Measurements from ENCODE around the gene OXNAD1. TPM values are rescaled to one million over a fixed set of nuclear protein-coding genes. Genes with fewer than 3 reads are reported as not detected.

The OXNAD1 gene
- total RNA-seq, 4 donors from 2014 or later = 8.0 to 17.2 (median 15.4) TPM

GRCh38 chr3:16260046-16260445 is 5.0 kb upstream of the OXNAD1 start:
- Histone ChIP-seq H3K27ac (no peak overlapping the region), H3K36me3 (peaks cover 0 to 31% (median 0%) of the 10 kb centered on the region in 3 donors), H3K4me3 (no peak overlapping the region), H3K9me3 (no peaks in the 10 kb centered on the region), H3K4me1 (peaks cover 6 to 25% (median 9%) of the 10 kb centered on the region in 3 donors), H3K27me3 (no peaks in the 10 kb centered on the region)
- WGBS, 2 donors = 93 to 100% methylated on average over 1 of the region's 1 CpG
- no peak for DNase-seq
- TF ChIP-seq CTCF (IDR thresholded peaks at IDR 0.05) = no peak
- intact Hi-C loops (cut with DNase I) = no loop called here

- Histone ChIP-seq H3K27ac (no peak overlapping the region), H3K9me3 (no peaks in the 10 kb centered on the region), H3K4me3 (no peak overlapping the region), H3K4me1 (peaks cover 14 to 45% (median 16%) of the 10 kb centered on the region in 3 donors), H3K36me3 (peaks cover 0 to 31% (median 0%) of the 10 kb centered on the region in 3 donors), H3K27me3 (no peaks in the 10 kb centered on the region)
- DNase-seq = no peak
- intact Hi-C loops (cut with DNase I) = no loop called here
- 63 to 74% methylated on average over 4 of the region's 4 CpGs for WGBS, 2 donors
- no peak for TF ChIP-seq CTCF (IDR thresholded peaks at IDR 0.05)
- TF ChIP-seq POLR2A (IDR thresholded peaks at IDR 0.05) = no peak
These were observed 2.8 kb upstream of the OXNAD1 start for GRCh38 chr3:16262174-16262573.

GRCh38 chr3:16264174-16264707 is 771 bp upstream of the OXNAD1 start:
- H3K4me3 ChIP-seq = peak overlapping the region; percentile 72 to 96 (median 84)
- TF ChIP-seq POLR2A (IDR thresholded peaks at IDR 0.05) (no peak), CTCF (IDR thresholded peaks at IDR 0.05) (no peak)
- intact Hi-C loops (cut with DNase I) = no loop called here
- no peak for DNase-seq
- WGBS, 2 donors = 0 to 1% methylated on average over 15 to 17 of the region's 21 CpGs
- H3K27me3 ChIP-seq = no peaks in the 10 kb centered on the region
- H3K4me1 ChIP-seq = peaks cover 16 to 59% (median 22%) of the 10 kb centered on the region in 3 donors
- H3K9me3 ChIP-seq = no peaks in the 10 kb centered on the region
- H3K27ac ChIP-seq = peak overlapping the region; percentile 94 to 97 (median 96)
- peaks cover 0 to 21% (median 0%) of the 10 kb centered on the region in 3 donors for H3K36me3 ChIP-seq

GRCh38 chr3:16265455-16265786 is 409 bp downstream of the OXNAD1 start:
- TF ChIP-seq CTCF (IDR thresholded peaks at IDR 0.05) (no peak), POLR2A (IDR thresholded peaks at IDR 0.05) (no peak)
- no peak for DNase-seq
- 0 to 3% methylated on average over 4 to 6 of the region's 6 CpGs for WGBS, 2 donors

GRCh38 chr3:16266714-16267113 is 1.7 kb downstream of the OXNAD1 start:
- Histone ChIP-seq H3K36me3 (peaks cover 0 to 25% (median 9%) of the 10 kb centered on the region in 3 donors), H3K4me3 (no peak overlapping the region), H3K27ac (peak overlapping the region; percentile 25 to 97 (median 95)), H3K9me3 (no peaks in the 10 kb centered on the region), H3K4me1 (peaks cover 16 to 59% (median 22%) of the 10 kb centered on the region in 3 donors), H3K27me3 (no peaks in the 10 kb centered on the region)
- TF ChIP-seq POLR2A (IDR thresholded peaks at IDR 0.05) (no peak), CTCF (IDR thresholded peaks at IDR 0.05) (no peak)
- no peak for DNase-seq
- intact Hi-C loops (cut with DNase I) = no loop called here
- WGBS, 2 donors = 32 to 47% methylated on average over 3 of the region's 3 CpGs

More at GRCh38 chr3:16265455-16265786, 409 bp downstream of the OXNAD1 start:
- H3K4me3 ChIP-seq = peak overlapping the region; percentile 72 to 96 (median 84)
- H3K9me3 ChIP-seq = no peaks in the 10 kb centered on the region
- H3K4me1 ChIP-seq = peaks cover 16 to 59% (median 22%) of the 10 kb centered on the region in 3 donors
- no peaks in the 10 kb centered on the region for H3K27me3 ChIP-seq
- intact Hi-C loops (cut with DNase I) = no loop called here
- H3K27ac ChIP-seq = peak overlapping the region; percentile 94 to 97 (median 96)
- H3K36me3 ChIP-seq = peaks cover 0 to 20% (median under 1%) of the 10 kb centered on the region in 3 donors

All from esophagus squamous epithelium (tissue), 5 donors.